Tibial artery (tissue), 4 donors: ENCODE data around the gene EDIL3.
"Not testable (repeated sequence)": the region's sequence is repeated elsewhere in the genome, so short reads cannot be mapped to it uniquely, and the experiment has no call there.

ENCODE experiments used
- DNase-seq, 2 donors: peaks; one replicate each; pipeline ENCODE4 v3.0.0-alpha.2; 2019
- H3K27ac ChIP-seq, 2 donors: fragments of 200-600 bp; sonication (generic) in 1 of 2; 1 replicate in 1 of 2; 2 replicates in 1 of 2; pipeline ENCODE4 v1.5.1; 2018 to 2019; ENCODE audit warnings: mild to moderate bottlenecking in 1 of 2
- H3K27me3 ChIP-seq, 2 donors: fragments of 200-600 bp; sonication (generic) in 1 of 2; one replicate each; pipeline versions ENCODE4 v1.5.1 to v1.6.0; 2016 to 2019
- H3K36me3 ChIP-seq, 3 donors: fragments of 200-600 bp; sonication (generic) in 2 of 3; one replicate each; pipeline ENCODE4 v1.5.1; 2016 to 2019; ENCODE audit warnings: mild to moderate bottlenecking in 2 of 3
- H3K4me1 ChIP-seq, 4 donors: fragments of 200-600 bp; sonication (generic) in 2 of 4; 1 replicate in 3 of 4; 2 replicates in 1 of 4; pipeline ENCODE4 v1.5.1; 2016 to 2019
- H3K4me3 ChIP-seq, 2 donors: fragments of 200-600 bp; sonication (generic) in 1 of 2; 1 replicate in 1 of 2; 2 replicates in 1 of 2; pipeline ENCODE4 v1.5.1; 2018 to 2019; ENCODE audit warnings: mild to moderate bottlenecking in 2 of 2
- H3K9me3 ChIP-seq, 3 donors: fragments of 200-600 bp; sonication (generic) in 1 of 3; one replicate each; pipeline ENCODE4 v1.5.1; 2016 to 2019
- intact Hi-C: fragments of 100-400 bp; cut with DNase I; formaldehyde crosslinking; loops from one replicate; pipeline ENCODE4 v1.15.0; 2023; ENCODE audit warnings: low total_unique reads
- TF ChIP-seq, protein P1 (sequence below), 2 experiments: fragments of 200-600 bp in 1 of 2; fragments of 450-650 bp in 1 of 2; IDR thresholded peaks; one replicate each; pipeline ENCODE4 v1.5.1; 2017 to 2019; ENCODE audit warnings: antibody characterized with exemption in 2 of 2, mild to moderate bottlenecking in 1 of 2, moderate library complexity in 1 of 2

The EDIL3 gene

GRCh38 chr5:84343171-84343570 lies 41.5 kb downstream of the EDIL3 start:
- no peak for DNase-seq

DNA sequence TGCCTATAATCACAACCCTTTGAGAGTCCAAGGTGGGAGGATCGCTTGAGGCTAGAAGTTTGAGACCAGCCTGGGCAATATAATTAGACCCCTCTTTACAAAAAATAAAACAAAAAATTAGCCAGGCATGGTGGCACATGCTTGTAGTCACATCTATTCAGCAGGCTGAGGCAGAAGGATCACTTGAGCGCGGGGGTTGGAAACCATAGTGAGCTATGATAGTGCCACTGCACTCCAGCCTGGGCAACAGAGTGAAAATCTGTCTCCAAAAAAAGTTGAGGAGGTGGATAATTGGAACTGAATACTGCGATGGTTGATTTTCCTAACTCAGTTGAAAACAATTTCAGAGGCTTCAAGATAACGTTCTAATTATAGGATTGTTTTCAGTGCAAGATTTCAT lies 52.6 kb downstream of the EDIL3 start:
- TF ChIP-seq, protein P1, sequence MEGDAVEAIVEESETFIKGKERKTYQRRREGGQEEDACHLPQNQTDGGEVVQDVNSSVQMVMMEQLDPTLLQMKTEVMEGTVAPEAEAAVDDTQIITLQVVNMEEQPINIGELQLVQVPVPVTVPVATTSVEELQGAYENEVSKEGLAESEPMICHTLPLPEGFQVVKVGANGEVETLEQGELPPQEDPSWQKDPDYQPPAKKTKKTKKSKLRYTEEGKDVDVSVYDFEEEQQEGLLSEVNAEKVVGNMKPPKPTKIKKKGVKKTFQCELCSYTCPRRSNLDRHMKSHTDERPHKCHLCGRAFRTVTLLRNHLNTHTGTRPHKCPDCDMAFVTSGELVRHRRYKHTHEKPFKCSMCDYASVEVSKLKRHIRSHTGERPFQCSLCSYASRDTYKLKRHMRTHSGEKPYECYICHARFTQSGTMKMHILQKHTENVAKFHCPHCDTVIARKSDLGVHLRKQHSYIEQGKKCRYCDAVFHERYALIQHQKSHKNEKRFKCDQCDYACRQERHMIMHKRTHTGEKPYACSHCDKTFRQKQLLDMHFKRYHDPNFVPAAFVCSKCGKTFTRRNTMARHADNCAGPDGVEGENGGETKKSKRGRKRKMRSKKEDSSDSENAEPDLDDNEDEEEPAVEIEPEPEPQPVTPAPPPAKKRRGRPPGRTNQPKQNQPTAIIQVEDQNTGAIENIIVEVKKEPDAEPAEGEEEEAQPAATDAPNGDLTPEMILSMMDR (IDR thresholded peaks at IDR 0.05): no peak
- Histone ChIP-seq H3K27ac (peak overlapping the region; percentile 24 to 34), H3K27me3 (no peaks in the 10 kb centered on the region), H3K4me3 (no peak overlapping the region), H3K4me1 (peaks cover 0 to 29% (median 0%) of the 10 kb centered on the region in 4 donors), H3K36me3 (no peaks in the 10 kb centered on the region), H3K9me3 (no peaks in the 10 kb centered on the region)
- intact Hi-C loops: no loop called here
- no peak for DNase-seq

More at GRCh38 chr5:84343171-84343570, 41.5 kb downstream of the EDIL3 start:
- Histone ChIP-seq H3K36me3 (no peaks in the 10 kb centered on the region), H3K27ac (peak overlapping the region; percentile 10 to 50), H3K9me3 (no peaks in the 10 kb centered on the region), H3K4me3 (no peak overlapping the region), H3K4me1 (peaks cover 0 to 39% (median 0%) of the 10 kb centered on the region in 4 donors), H3K27me3 (no peaks in the 10 kb centered on the region)
- intact Hi-C loops: no loop called here
- TF ChIP-seq, protein P1 (IDR thresholded peaks at IDR 0.05): no peak

GRCh38 chr5:84327591-84327990 lies 57.1 kb downstream of the EDIL3 start:
- H3K4me1 ChIP-seq: peaks cover 0 to 24% (median 0%) of the 10 kb centered on the region in 4 donors
- H3K36me3 ChIP-seq: no peaks in the 10 kb centered on the region
- TF ChIP-seq, protein P1 (IDR thresholded peaks at IDR 0.05): no peak
- H3K4me3 ChIP-seq: no peak overlapping the region
- H3K27ac ChIP-seq: no peak overlapping the region
- DNase-seq: no peak
- peaks cover 0 to 3% (median 1%) of the 10 kb centered on the region in 3 donors for H3K9me3 ChIP-seq
- no peaks in the 10 kb centered on the region for H3K27me3 ChIP-seq
- intact Hi-C loops: no loop called here

DNA sequence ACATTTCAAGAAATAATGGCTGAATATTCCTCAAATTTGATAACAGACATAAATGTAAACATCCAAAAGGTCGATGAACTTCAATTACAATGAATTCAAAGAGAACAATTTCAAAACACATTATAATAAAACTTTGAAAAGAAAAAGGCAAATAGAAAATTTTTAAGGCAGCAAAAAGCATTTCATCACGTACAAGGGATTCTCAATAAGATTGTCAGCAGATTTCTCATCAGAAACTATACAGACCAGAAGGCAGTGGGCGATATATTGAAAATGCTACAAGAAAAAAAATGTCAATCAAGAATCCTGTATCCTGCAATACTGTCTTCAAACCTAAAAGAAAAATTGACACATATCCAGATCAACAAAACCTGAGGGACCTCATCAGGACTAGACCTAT lies 62.0 kb downstream of the EDIL3 start:
- TF ChIP-seq, protein P1 (IDR thresholded peaks at IDR 0.05): no peak
- DNase-seq: no peak
- intact Hi-C loops: no loop called here
- H3K36me3 ChIP-seq: no peaks in the 10 kb centered on the region
- H3K4me3 ChIP-seq: no peak overlapping the region
- no peak overlapping the region for H3K27ac ChIP-seq
- H3K27me3 ChIP-seq: no peaks in the 10 kb centered on the region
- no peaks in the 10 kb centered on the region for H3K4me1 ChIP-seq
- peaks cover 0 to 12% (median 4%) of the 10 kb centered on the region in 3 donors for H3K9me3 ChIP-seq

DNA sequence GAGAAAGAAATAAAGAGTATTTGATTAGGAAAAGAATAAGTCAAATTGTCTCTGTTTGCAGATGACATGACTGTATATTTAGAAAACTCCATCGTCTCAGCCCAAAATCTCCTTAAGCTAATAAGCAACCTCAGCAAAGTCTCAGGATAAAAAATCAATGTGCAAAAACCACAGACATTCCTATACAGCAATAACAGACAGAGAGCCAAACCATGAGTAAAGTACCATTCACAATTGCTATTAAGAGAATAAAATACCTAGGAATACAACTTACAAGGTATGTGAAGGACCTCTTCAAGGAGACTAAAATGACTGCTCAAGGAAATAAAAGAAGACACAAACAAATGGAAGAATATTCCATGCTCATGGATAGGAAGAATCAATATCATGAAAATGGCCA lies 66.9 kb downstream of the EDIL3 start:
- H3K27ac ChIP-seq, DNase-seq, H3K4me1 ChIP-seq, H3K4me3 ChIP-seq, H3K27me3 ChIP-seq, H3K36me3 ChIP-seq, intact Hi-C loops: not testable (repeated sequence)
- H3K9me3 ChIP-seq: peaks cover 0 to 12% (median 4%) of the 10 kb centered on the region in 3 donors

- not testable (repeated sequence) for DNase-seq
Observed at GRCh38 chr5:84312280-84312679, 72.4 kb downstream of the EDIL3 start.

DNA sequence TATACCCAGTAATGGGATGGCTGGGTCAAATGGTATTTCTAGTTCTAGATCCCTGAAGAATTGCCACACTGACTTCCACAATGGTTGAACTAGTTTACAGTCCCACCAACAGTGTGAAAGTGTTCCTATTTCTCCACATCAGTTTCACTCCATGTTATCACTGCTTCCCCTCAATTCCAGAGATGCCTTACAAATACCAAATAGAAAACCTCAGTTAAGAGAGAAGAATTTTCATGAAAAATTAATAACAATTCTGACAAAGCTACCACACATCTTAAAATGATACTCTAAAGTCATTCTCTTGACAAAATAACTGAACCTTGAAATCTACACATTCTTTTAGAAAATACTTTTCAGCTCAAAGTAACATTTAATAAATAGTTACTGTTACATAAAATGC lies 74.8 kb downstream of the EDIL3 start:
- H3K4me1 ChIP-seq: peaks cover 0 to 31% (median 0%) of the 10 kb centered on the region in 4 donors
- intact Hi-C loops, DNase-seq, H3K36me3 ChIP-seq, H3K27me3 ChIP-seq, H3K9me3 ChIP-seq, H3K4me3 ChIP-seq, H3K27ac ChIP-seq: not testable (repeated sequence)

More at GRCh38 chr5:84312280-84312679, 72.4 kb downstream of the EDIL3 start:
- H3K27ac ChIP-seq, H3K27me3 ChIP-seq, H3K9me3 ChIP-seq, H3K4me3 ChIP-seq, intact Hi-C loops, H3K36me3 ChIP-seq: not testable (repeated sequence)
- peaks cover 0 to 21% (median 0%) of the 10 kb centered on the region in 4 donors for H3K4me1 ChIP-seq
